Measurements from ENCODE around the gene NR1D1. TPM values are rescaled to one million over a fixed set of nuclear protein-coding genes. Genes with fewer than 3 reads are reported as not detected.
A peak's percentile ranks its signal among the peaks of the same experiment; 100 is the strongest.

Gene NR1D1
- total RNA-seq, 1 experiment from 2014 or later, result 63.7 TPM

DNA sequence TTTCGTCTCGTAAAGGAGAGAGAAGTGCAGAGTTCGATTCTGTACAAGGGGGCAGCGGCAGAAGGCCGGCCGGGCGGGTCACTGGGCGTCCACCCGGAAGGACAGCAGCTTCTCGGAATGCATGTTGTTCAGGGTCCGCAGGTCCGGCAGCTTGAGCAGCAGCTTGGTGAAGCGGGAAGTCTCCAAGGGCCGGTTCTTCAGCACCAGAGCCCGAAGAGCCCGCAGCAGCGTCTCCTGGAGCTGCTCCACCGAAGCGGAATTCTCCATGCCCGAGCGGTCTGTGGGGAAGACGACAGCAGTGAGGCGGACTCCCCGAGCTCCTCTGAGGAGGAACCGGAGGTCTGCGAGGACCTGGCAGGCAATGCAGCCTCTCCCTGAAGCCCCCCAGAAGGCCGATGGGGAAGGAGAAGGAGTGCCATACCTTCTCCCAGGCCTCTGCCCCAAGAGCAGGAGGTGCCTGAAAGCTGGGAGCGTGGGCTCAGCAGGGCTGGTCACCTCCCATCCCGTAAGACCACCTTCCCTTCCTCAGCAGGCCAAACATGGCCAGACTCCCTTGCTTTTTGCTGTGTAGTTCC, 7.3 kb downstream of the NR1D1 start:
- H3K36me3 ChIP-seq (ENCODE audit: control insufficient read depth in 1 of 2, insufficient read depth in 2 of 2, low read length in 2 of 2), result peaks cover 49 to 53% of the 10 kb centered on the region in 2 experiments
- intact Hi-C loops (cut with micrococcal nuclease), result no loop called here
- DNase-seq (ENCODE audit: low read depth, low spot score) (no peak), ATAC-seq (no peak)
- ChIA-PET CTCF (no interaction called here), RAD21 (ENCODE audit: low non-redundant PET in 1 of 2, low total read pairs in 2 of 2, uncharacterized antibody in 2 of 2, unreplicated experiment in 2 of 2) (no interaction called here), POLR2A (interaction anchor here (1.0 kb wide), 1 partner anchor 17 kb away, joined by 3 read pairs; no protein-coding TSS in a partner anchor)
- no peaks in the 10 kb centered on the region for H4K20me1 ChIP-seq (ENCODE audit: insufficient read depth)
- TF ChIP-seq EZH2 (IDR thresholded peaks at IDR 0.05), result no peak
- no peak for TF ChIP-seq ZFX (IDR thresholded peaks at IDR 0.05)
- no peak for TF ChIP-seq ZNF274 (IDR thresholded peaks at IDR 0.05; ENCODE audit: low read depth, low read length)
- TF ChIP-seq SIN3A (IDR thresholded peaks at IDR 0.05; ENCODE audit: low read depth), result no peak
- TF ChIP-seq EZH2phosphoT487 (IDR thresholded peaks at IDR 0.05; ENCODE audit: borderline replicate concordance), result no peak
- TF ChIP-seq, protein P1, sequence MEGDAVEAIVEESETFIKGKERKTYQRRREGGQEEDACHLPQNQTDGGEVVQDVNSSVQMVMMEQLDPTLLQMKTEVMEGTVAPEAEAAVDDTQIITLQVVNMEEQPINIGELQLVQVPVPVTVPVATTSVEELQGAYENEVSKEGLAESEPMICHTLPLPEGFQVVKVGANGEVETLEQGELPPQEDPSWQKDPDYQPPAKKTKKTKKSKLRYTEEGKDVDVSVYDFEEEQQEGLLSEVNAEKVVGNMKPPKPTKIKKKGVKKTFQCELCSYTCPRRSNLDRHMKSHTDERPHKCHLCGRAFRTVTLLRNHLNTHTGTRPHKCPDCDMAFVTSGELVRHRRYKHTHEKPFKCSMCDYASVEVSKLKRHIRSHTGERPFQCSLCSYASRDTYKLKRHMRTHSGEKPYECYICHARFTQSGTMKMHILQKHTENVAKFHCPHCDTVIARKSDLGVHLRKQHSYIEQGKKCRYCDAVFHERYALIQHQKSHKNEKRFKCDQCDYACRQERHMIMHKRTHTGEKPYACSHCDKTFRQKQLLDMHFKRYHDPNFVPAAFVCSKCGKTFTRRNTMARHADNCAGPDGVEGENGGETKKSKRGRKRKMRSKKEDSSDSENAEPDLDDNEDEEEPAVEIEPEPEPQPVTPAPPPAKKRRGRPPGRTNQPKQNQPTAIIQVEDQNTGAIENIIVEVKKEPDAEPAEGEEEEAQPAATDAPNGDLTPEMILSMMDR (IDR thresholded peaks at IDR 0.05 in 2 of 3, conservative IDR thresholded peaks at IDR 0.05 in 1 of 3; ENCODE audit: borderline replicate concordance in 1 of 3, insufficient read depth in 1 of 3, low read depth in 2 of 3, low read length in 2 of 3), result no peak
- no peak for TF ChIP-seq REST (IDR thresholded peaks at IDR 0.05; ENCODE audit: low read depth)
- TF ChIP-seq ZBTB33 (IDR thresholded peaks at IDR 0.05; ENCODE audit: extremely low read depth, insufficient replicate concordance, low read length), result no peak
- TF ChIP-seq RAD21 (IDR thresholded peaks at IDR 0.05; ENCODE audit: low read depth), result no peak
- TF ChIP-seq, protein P2, sequence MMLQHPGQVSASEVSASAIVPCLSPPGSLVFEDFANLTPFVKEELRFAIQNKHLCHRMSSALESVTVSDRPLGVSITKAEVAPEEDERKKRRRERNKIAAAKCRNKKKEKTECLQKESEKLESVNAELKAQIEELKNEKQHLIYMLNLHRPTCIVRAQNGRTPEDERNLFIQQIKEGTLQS (IDR thresholded peaks at IDR 0.05), result no peak
- no peak for TF ChIP-seq EGR1 (IDR thresholded peaks at IDR 0.05; ENCODE audit: low read depth)
- no peak for TF ChIP-seq TCF7L2 (IDR thresholded peaks at IDR 0.05; ENCODE audit: borderline replicate concordance, extremely low read depth, insufficient read depth, insufficient read length)
- TF ChIP-seq CBX3 (IDR thresholded peaks at IDR 0.05; ENCODE audit: low read depth), result no peak
- no peak for TF ChIP-seq SRF (IDR thresholded peaks at IDR 0.05; ENCODE audit: low read depth)
- TF ChIP-seq YY1 (IDR thresholded peaks at IDR 0.05; ENCODE audit: extremely low read depth, insufficient replicate concordance, low read depth, low read length), result no peak
- no peak overlapping the region for H2AFZ ChIP-seq (ENCODE audit: low read depth, low read length, poor library complexity, severe bottlenecking)
- H3K4me3 ChIP-seq (replicated peaks in 1 of 2; ENCODE audit: low read depth in 1 of 2, low read length in 2 of 2), result no peak overlapping the region
- peaks cover 24% of the 10 kb centered on the region for H3K79me2 ChIP-seq (ENCODE audit: insufficient read depth, low read length)
- BruUV-seq (replicated peaks), result no TSS peak
- no peak overlapping the region for H3K4me2 ChIP-seq (ENCODE audit: low read length)
- no peaks in the 10 kb centered on the region for H3K9me3 ChIP-seq (ENCODE audit: control insufficient read depth in 1 of 2, insufficient read depth in 1 of 2, low read depth in 1 of 2, low read length in 2 of 2)
- no peaks in the 10 kb centered on the region for H3K9me2 ChIP-seq (ENCODE audit: insufficient read depth)
- peaks cover 4 to 17% of the 10 kb centered on the region in 2 experiments for H3K4me1 ChIP-seq (ENCODE audit: control insufficient read depth in 1 of 2, insufficient read depth in 2 of 2, low read length in 2 of 2)
- peak overlapping the region; percentile 8; the same call in 1 of the 2 replicates for H3K27ac ChIP-seq (ENCODE audit: low read depth, low read length)
- no peaks in the 10 kb centered on the region for H3K27me3 ChIP-seq (ENCODE audit: insufficient read depth, low read length)
- H3K9ac ChIP-seq (ENCODE audit: low read length), result no peak overlapping the region
